GM23338 (cell line): ENCODE data around the gene SRXN1. TPM values are rescaled to one million over a fixed set of nuclear protein-coding genes. Genes with fewer than 3 reads are reported as not detected.

Source experiments
- ATAC-seq: fragments of 200-7000 bp; cut with Tn5 transposase; 3 replicates; pipeline ENCODE4 v1.9.1; 2020
- DNase-seq: peaks from one replicate; pipeline ENCODE4 v3.0.0-alpha.2; 2015; ENCODE audit warnings: low spot score
- H2AFZ ChIP-seq: fragments of 200-600 bp; sonication (generic); 2 replicates; pipeline ENCODE4 v1.8.0; 2016; ENCODE audit warnings: antibody characterized with exemption, mild to moderate bottlenecking, moderate library complexity
- H3F3A ChIP-seq: fragments of 200-600 bp; sonication (generic); replicated peaks from 2 replicates; pipeline ENCODE4 v1.8.0; 2017; ENCODE audit warnings: antibody characterized with exemption, mixed run types, low read depth
- H3K27ac ChIP-seq: fragments of 200-600 bp; sonication (generic); 2 replicates; pipeline ENCODE4 v1.6.1; 2016; ENCODE audit warnings: low read depth
- H3K27me3 ChIP-seq: fragments of 200-600 bp; sonication (generic); 2 replicates; pipeline ENCODE4 v1.8.0; 2016; ENCODE audit warnings: mild to moderate bottlenecking, mixed run types, moderate library complexity; ENCODE audit not compliant: insufficient read depth
- H3K36me3 ChIP-seq: fragments of 200-600 bp; sonication (generic); 2 replicates; pipeline ENCODE4 v1.8.0; 2016; ENCODE audit warnings: mild to moderate bottlenecking; ENCODE audit not compliant: insufficient read depth
- H3K4me1 ChIP-seq: fragments of 200-600 bp; sonication (generic); 2 replicates; pipeline ENCODE4 v1.8.0; 2016; ENCODE audit warnings: mild to moderate bottlenecking, moderate library complexity; ENCODE audit not compliant: insufficient read depth
- H3K4me2 ChIP-seq: fragments of 200-600 bp; sonication (generic); 2 replicates; pipeline ENCODE4 v1.7.1; 2017; ENCODE audit warnings: mixed run types
- H3K4me3 ChIP-seq: fragments of 200-600 bp; sonication (generic); 2 replicates; pipeline ENCODE4 v1.6.1; 2016; ENCODE audit warnings: mixed run types
- H3K79me2 ChIP-seq: fragments of 200-600 bp; sonication (generic); replicated peaks from 2 replicates; pipeline ENCODE4 v1.8.0; 2017; ENCODE audit warnings: mild to moderate bottlenecking; ENCODE audit not compliant: insufficient read depth
- H3K9me2 ChIP-seq: fragments of 200-600 bp; sonication (generic); 2 replicates; pipeline ENCODE4 v1.8.0; 2017; ENCODE audit not compliant: insufficient read depth
- H4K20me1 ChIP-seq: fragments of 200-600 bp; sonication (generic); replicated peaks from 2 replicates; pipeline ENCODE4 v1.8.0; 2017; ENCODE audit warnings: mild to moderate bottlenecking; ENCODE audit not compliant: insufficient read depth
- H3K27ac Mint-ChIP-seq: 2 replicates; pipeline ENCODE4 v1.8.0; 2020; ENCODE audit warnings: inconsistent platforms, mild to moderate bottlenecking, moderate library complexity, mixed read lengths
- H3K27me3 Mint-ChIP-seq: 3 replicates; pipeline ENCODE4 v1.8.0; 2022; ENCODE audit warnings: low read depth, mild to moderate bottlenecking, moderate library complexity, mixed read lengths, inconsistent platforms; ENCODE audit not compliant: insufficient read depth, poor library complexity
- H3K36me3 Mint-ChIP-seq: 3 replicates; pipeline ENCODE4 v1.8.0; 2021; ENCODE audit warnings: low read depth, mild to moderate bottlenecking, inconsistent platforms, moderate library complexity, mixed read lengths
- H3K4me1 Mint-ChIP-seq: 3 replicates; pipeline ENCODE4 v1.8.0; 2020; ENCODE audit warnings: mild to moderate bottlenecking, inconsistent platforms, mixed read lengths
- H3K4me3 Mint-ChIP-seq: 3 replicates; pipeline ENCODE4 v1.8.0; 2021; ENCODE audit warnings: moderate library complexity, mild to moderate bottlenecking, inconsistent platforms, mixed read lengths
- H3K9me3 Mint-ChIP-seq: 3 replicates; pipeline ENCODE4 v1.8.0; 2020; ENCODE audit warnings: moderate library complexity, mild to moderate bottlenecking, inconsistent platforms, mixed read lengths
- CREB1 ChIP-seq: fragments of 250-450 bp; sonication (Bioruptor Pico); IDR thresholded peaks from 2 replicates; pipeline ENCODE4 v1.5.0; 2020; ENCODE audit warnings: low read depth, mild to moderate bottlenecking, moderate library complexity
- EZH2phosphoT487 ChIP-seq: fragments of 200-600 bp; sonication (generic); IDR thresholded peaks from one replicate; pipeline ENCODE4 v1.8.1; 2018; ENCODE audit warnings: antibody characterized with exemption; ENCODE audit not compliant: unreplicated experiment
- JUNB ChIP-seq: IDR thresholded peaks from one replicate; pipeline ENCODE4 v1.6.1; 2016; ENCODE audit warnings: antibody characterized with exemption; ENCODE audit not compliant: unreplicated experiment
- NANOG ChIP-seq: IDR thresholded peaks from 2 replicates; pipeline ENCODE4 v1.6.1; 2016; ENCODE audit warnings: antibody characterized with exemption, borderline replicate concordance
- POLR2AphosphoS5 ChIP-seq: IDR thresholded peaks from 2 replicates; pipeline ENCODE4 v1.6.1; 2016; ENCODE audit warnings: antibody characterized with exemption, low read depth
- REST ChIP-seq: IDR thresholded peaks from one replicate; pipeline ENCODE4 v1.6.1; 2018; ENCODE audit warnings: antibody characterized with exemption; ENCODE audit not compliant: unreplicated experiment
- ZNF462 ChIP-seq: fragments of 250-450 bp; sonication (Bioruptor Pico); IDR thresholded peaks from 2 replicates; pipeline ENCODE4 v1.5.0; 2020; ENCODE audit warnings: mild to moderate bottlenecking, moderate library complexity
- polyA plus RNA-seq: library from polyadenylated mRNA; unstranded; fragments of >200 nt; fragmentation: Nextera tagmentation; extraction: Ambion mirVana; gene quantifications from 2 replicates; pipeline ENCODE4 v1.2.1, GENCODE V29; 2016
- total RNA-seq: library from RNA; depleted of rRNA; stranded (reverse); fragments of >200 nt; shearing (Covaris generic); gene quantifications from 2 replicates; pipeline ENCODE4 v1.2.3, GENCODE V29; 2014
- TF ChIP-seq, protein P1 (sequence below), 2 experiments: fragments of 200-600 bp in 1 of 2; sonication (generic) in 1 of 2; conservative IDR thresholded peaks; 2 replicates each; pipeline versions ENCODE4 v1.5.1 to v1.6.1; 2016 to 2017; ENCODE audit warnings: antibody characterized with exemption in 2 of 2, low read depth in 2 of 2, mild to moderate bottlenecking in 2 of 2, moderate library complexity in 1 of 2

The SRXN1 gene
- total and polyA plus RNA-seq, 2 experiments from 2014 or later: 8.4 to 26.6 TPM

GRCh38 chr20:698276-698675, 45.3 kb upstream of the SRXN1 start (continued):
- no peak for TF ChIP-seq ZNF462 (CRISPR knock-in tag)
- no peak for TF ChIP-seq POLR2AphosphoS5
- TF ChIP-seq EZH2phosphoT487: no peak
- TF ChIP-seq, protein P1, sequence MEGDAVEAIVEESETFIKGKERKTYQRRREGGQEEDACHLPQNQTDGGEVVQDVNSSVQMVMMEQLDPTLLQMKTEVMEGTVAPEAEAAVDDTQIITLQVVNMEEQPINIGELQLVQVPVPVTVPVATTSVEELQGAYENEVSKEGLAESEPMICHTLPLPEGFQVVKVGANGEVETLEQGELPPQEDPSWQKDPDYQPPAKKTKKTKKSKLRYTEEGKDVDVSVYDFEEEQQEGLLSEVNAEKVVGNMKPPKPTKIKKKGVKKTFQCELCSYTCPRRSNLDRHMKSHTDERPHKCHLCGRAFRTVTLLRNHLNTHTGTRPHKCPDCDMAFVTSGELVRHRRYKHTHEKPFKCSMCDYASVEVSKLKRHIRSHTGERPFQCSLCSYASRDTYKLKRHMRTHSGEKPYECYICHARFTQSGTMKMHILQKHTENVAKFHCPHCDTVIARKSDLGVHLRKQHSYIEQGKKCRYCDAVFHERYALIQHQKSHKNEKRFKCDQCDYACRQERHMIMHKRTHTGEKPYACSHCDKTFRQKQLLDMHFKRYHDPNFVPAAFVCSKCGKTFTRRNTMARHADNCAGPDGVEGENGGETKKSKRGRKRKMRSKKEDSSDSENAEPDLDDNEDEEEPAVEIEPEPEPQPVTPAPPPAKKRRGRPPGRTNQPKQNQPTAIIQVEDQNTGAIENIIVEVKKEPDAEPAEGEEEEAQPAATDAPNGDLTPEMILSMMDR (conservative IDR thresholded peaks at IDR 0.05; ENCODE audit: low read depth in 2 of 2): no peak
- no peak for TF ChIP-seq CREB1 (CRISPR knock-in tag)
- TF ChIP-seq JUNB: no peak

DNA sequence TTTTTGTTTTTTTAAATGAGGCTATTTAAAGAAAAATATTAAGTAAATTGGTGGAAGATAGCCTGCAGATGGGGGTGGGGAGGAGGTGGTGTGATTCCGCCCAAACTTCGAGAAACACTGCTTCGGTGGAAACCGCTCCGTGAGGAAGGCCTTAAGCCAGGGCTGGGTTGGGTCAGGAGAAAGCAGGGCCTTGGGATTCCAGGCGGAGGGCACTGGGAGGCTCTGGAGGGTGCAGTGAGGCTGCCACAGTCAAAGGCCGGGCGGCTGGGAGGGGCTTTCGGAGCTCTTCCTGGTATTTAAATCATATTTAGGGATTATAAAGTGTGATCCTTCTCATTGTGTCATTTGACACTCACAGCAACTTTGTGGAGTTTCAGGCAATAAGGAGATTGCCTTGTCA, 44.8 kb upstream of the SRXN1 start:
- peaks cover 26% of the 10 kb centered on the region for H3K4me1 Mint-ChIP-seq
- no peaks in the 10 kb centered on the region for H3F3A ChIP-seq
- H3K27ac ChIP-seq: no peak overlapping the region
- no peaks in the 10 kb centered on the region for H4K20me1 ChIP-seq
- peaks cover 6% of the 10 kb centered on the region for H3K27me3 Mint-ChIP-seq
- no peak overlapping the region for H3K4me2 ChIP-seq
- no peaks in the 10 kb centered on the region for H3K9me3 Mint-ChIP-seq
- no peak overlapping the region; the same call in 2 of the 3 replicates for H3K4me3 Mint-ChIP-seq
- peaks cover 13% of the 10 kb centered on the region for H3K4me1 ChIP-seq
- H3K9me2 ChIP-seq: no peaks in the 10 kb centered on the region
- no peak overlapping the region for H3K4me3 ChIP-seq
- H3K36me3 Mint-ChIP-seq: no peaks in the 10 kb centered on the region
- ATAC-seq: peak; percentile 26; the same call in 2 of the 3 replicates
- H3K36me3 ChIP-seq: no peaks in the 10 kb centered on the region
- no peak overlapping the region for H2AFZ ChIP-seq
- no peak for DNase-seq
- H3K27ac Mint-ChIP-seq: no peak overlapping the region; the same call in 1 of the 2 replicates
- no peaks in the 10 kb centered on the region for H3K79me2 ChIP-seq
- no peaks in the 10 kb centered on the region for H3K27me3 ChIP-seq
- TF ChIP-seq REST: no peak
- TF ChIP-seq NANOG: no peak
